H4 (cell line): ENCODE measurements around the gene DEFB112. TPM values are rescaled to one million over a fixed set of nuclear protein-coding genes. Genes with fewer than 3 reads are reported as not detected.
A peak's percentile ranks its signal among the peaks of the same experiment; 100 is the strongest.

Experiments
- DNase-seq: peaks from one replicate; pipeline ENCODE4 v3.0.0-alpha.2; 2015; ENCODE audit warnings: low spot score
- total RNA-seq: library from RNA; depleted of rRNA; stranded (reverse); fragments of >200 nt; shearing (Covaris generic); gene quantifications from 2 replicates; pipeline ENCODE4 v1.2.3, GENCODE V29; 2014; rRNA removed

DEFB112 gene, protein sequence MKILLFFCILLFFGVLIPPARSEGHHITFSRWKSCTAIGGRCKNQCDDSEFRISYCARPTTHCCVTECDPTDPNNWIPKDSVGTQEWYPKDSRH
- not detected in 2 replicates for total RNA-seq

DNA sequence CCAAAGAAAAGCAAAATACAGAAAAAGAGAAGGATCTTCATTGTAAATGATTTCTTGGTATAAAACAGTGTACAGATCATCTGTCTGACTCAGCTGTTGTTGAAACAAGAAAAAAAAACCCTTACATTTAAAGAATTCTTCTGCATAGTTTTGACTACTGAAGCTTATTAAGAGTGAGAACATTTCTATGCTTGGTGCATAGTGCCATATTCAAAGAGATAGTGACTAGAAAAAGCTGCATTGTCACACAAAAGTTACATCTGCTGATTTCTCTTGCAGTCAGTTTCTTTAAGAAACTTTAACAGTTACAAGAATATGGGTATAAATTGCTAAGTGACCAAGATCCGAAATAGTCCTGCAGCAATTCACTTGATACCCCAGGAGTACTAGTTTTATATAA is at the start of gene DEFB112:
TSS of gene DEFB112 (minus strand) at position 101 of the 400 bp plus-strand sequence. CDS start at position 41, 60 bp downstream.
- DNase-seq, result no peak

DNA sequence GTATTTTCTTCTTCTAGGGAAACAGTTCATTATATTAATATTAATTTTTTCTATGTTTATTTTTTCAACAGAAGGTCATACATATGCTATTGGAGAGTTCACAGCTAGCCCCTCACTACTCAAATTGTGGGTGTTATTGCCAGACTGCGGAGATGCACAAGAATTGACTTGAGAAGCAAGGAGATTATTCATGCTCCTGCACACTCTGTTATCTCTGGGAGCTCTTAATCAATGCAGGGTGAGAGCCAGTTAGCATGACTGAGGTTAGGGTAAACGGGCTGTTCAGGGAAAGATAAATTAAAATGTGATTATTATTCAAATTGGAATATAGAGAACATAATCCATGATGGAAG is 48.9 kb upstream of the DEFB112 start:
- no peak for DNase-seq

DNA sequence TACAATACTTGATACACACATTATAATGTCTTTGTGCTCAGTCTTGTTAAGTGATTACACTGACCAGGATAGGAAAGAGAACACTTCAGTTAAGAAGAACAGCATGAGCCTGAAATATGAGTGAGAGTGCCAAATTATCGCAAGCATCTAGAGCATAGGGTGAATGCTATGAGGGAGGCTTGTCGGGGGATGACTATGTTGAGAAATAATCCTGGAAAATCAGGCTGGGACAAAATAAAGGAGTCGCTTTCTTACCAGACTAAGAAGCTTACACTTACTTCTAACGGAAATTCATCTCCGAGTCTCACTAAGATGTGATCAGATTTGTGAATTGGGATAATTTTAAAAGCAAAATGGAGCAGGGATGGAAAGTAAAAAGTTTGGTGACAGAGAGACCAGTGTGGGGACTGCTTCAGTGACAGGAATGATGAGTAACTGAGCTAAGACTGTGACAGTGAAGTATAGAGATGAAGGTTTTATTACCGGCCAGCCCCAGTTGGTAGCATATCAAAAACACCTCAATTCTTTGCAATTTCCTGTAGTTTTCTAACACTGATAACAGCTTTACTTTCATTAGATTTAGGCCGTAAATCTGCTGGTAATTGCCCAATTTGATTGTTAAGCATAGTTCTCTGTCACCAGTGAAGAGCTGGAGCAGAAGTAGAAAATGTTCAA is 48.4 kb upstream of the DEFB112 start:
- DNase-seq, result no peak

DNA sequence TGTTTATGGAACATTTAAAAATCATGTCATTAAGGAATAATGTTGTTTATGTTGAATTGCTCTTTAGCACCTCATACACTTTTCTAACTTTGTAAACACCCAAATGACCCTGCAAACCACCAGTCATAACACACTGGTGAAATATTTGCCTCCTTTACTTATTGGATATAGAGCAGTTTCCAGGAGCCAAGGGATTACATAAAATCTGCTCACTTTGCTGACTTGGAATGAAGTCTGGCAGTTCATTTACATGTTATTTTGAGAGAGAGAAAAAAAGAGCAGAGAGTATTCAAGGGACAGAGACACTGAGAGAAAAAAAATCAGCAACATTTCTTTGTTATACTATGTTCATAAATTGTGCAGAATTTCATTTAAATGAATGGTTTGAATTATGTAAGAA is 46.6 kb upstream of the DEFB112 start:
- no peak for DNase-seq

DNA sequence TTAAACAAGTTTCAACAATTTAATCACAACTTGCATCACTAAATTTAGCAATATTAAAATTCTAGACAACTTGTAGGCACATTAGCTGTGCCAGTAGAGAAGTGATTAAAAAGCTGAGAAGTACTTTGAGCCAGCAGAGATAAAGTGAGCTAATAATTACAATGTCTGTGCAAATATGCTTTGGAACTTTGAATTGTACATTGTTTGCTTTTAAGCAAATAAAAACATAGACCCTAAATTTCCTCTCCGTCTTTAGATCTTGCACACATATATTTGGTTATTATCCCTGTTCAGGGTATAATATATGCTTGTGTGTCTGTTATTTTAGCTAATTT is 44.2 kb upstream of the DEFB112 start:
- DNase-seq, result no peak

DNA sequence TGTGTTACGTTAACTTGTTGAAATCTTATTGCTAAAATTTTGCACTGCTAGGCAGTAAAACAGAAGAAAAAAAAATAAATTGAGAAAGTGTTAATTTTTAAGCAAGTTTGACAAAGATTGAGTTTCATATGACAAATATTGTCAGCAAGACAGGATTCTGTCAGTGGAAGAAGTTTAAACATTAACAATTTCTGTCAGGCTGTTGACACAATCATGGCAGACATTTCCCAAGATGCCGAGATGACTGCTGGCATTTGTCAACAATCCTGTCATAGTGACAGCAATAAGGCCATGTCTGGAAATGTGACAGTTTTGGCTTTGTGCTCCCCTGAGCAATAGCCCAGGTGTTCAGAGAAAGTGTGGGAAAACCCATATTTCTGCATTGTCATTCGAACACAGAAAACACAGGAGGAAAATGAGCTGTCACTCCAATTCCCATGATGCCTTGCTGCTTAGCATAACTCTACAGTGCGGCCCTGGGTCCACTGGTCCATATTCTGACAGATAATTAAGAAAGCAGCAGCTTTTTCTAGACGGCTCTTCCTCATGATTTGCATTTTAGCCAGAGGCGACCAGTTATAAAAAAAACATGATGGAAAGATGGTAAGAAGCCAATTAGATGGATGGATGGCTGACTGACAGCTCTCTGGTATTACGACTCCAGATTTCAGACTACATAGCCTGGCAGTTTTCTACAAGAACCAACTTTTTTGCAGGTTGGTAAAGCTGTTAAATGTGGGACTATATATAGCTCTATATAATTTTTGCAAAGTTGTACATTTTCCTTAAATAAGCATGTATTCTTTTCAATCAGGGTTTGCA is 43.6 kb upstream of the DEFB112 start:
- no peak for DNase-seq

DNA sequence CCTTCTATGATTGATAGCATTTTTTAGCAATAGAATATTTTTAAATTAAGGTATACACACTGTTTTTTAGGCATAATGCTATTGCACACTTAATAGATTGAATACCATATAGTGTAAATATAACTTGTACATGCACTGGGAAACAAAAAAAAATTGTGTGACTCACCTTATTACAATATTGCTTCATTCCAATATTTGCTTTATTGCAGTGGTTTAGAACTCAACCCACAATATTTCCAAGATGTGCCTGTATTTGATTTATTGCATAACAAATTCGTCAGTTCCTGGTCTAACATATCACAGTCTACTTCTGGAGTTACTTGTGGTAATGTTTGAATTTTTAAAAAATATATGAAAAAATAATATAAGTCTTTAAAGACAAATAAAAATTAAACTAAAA is 41.9 kb upstream of the DEFB112 start:
- no peak for DNase-seq

DNA sequence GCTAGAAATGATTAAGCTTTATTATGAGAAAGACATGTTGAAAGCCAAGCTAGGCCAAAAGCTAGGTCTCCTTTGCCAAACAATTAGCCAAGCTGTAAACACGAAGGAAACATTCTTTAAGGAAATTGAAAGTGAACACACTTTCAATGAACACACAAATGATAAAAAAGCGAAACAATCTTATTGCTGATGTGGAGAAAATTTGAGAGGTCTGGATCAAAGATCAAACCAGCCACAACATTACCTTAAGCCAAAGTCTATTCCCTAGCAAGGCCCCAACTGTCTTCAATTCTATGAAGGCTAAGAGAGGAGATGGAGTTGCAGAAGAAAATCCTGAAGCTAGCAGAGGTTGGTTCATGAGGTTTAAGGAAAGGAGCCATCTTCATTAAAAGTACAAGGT is 40.2 kb upstream of the DEFB112 start:
- DNase-seq, result no peak

DNA sequence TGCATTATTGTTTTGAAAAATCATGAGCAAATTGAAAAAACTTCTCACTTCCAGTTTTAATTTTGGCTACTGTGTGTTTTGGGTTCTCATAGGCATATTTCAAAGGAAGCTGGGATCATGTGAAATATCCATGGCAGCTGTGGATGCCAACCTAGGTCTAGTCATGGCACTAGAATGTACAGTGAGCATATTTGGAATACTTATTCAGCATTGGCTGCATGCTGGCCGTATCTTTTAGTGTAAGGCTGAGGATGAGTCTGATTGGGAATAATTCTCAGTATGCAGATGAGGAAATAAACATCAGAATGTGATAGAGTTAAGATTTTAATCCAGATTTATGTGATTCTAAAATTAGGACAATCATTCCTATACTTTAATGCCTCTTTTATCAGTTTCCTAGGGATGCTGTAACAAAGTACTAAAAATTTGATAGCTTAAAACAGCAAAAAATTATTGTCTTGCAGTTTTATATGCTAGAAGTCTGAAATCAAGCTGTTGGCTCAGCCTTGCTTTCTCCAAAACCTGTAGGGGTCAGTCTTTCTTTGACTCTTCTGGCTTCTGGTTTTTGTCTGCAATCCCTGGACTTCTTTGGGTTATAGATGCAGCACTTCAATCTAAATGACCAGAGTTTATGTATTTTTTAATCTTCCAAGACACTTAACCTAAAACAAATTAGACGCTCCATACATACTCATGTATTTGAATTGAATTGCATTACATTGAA is 37.7 kb upstream of the DEFB112 start:
- peak; percentile 10 for DNase-seq

DNA sequence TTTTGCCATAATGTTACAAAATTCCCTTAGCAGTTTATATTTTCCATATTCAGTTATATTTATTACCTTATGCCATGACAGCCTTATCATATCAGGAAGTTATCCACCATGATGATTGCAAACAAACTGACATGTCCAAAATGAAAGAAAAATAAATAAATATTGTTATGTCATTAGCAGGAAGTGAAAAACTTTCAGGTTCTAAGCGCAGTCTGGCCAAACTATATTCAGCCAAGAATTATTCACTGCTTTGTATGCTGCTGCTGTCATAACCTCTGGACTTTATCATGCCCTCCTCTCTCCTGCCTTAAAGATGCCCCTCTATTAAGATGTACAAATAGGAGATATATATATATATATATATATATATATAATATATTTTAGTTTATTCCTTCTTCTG is 27.7 kb upstream of the DEFB112 start:
- DNase-seq, result no peak

DNA sequence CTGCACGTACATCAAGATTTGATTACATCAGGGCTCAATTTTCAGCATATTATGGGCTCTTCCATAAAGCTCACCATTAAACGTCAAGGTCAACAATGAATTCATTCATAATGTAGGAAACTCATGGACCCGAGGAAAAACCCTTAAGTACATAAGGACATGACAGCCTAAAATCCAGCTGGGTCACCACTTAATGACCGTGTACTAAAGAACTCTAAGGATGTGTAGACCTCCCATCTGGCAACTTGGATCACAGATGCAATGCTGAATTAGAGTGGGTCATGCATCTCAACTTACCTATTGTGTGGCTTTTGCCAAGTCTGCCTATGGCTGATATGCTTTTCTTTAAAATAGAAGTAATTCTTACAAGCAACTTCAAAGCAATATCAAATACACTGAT is 26.7 kb upstream of the DEFB112 start:
- DNase-seq, result no peak

DNA sequence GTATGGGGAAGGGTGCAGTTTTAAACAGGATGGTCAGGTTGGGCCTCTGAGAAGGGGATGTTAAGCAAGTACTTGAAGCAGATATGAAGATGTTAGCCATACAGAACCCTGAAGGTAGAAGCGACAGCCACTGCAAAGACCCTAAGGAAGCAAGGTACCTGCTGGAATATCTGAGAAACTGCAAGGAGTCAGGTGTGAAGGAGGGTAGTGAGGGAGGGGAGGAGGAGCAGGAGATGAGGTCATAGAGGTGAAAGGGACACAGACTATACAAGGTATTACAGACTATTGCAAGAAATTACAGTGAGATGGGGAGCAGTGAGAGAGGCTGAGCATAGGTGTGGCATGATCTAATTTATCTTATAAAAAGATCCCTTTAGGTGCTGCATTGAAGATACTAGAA is 22.2 kb upstream of the DEFB112 start:
- DNase-seq, result no peak

DNA sequence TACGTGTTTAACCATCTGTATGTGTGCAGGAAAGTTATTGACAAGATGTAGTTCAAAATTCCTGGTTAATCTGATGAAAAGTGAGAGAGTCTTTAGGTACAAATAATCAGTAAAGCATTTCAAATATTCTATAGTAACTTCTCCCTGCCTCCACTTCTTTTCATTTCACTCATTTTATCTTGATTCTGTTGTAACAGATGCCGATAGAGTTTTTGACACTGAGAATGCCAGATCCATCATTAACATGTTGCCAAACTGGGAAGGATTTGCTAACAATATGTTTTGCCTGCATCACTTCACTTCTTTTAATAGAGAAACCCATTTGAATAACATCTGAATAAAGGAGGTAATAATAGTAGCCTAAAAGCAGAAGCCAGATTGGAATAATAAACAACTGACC is 20.4 kb upstream of the DEFB112 start:
- no peak for DNase-seq

DNA sequence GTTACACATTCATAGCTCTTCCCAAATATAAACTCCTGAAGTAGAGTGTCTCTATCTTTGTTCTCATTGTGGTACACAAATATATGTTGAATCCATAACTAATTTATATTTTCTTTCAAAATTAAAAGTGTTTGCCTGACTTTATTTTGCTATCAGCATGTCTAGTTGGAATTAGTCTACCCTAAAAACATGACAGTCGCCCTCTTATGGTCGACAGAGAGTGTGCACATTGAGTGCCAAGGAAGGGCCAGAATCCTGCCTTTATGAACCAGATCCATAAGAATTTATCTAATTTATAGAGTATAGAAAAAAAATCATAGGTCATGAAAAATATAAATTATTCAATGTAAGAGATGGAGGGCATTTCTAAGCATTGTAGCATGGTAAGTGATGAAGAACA is 12.3 kb upstream of the DEFB112 start:
- peak; percentile 11 for DNase-seq

DNA sequence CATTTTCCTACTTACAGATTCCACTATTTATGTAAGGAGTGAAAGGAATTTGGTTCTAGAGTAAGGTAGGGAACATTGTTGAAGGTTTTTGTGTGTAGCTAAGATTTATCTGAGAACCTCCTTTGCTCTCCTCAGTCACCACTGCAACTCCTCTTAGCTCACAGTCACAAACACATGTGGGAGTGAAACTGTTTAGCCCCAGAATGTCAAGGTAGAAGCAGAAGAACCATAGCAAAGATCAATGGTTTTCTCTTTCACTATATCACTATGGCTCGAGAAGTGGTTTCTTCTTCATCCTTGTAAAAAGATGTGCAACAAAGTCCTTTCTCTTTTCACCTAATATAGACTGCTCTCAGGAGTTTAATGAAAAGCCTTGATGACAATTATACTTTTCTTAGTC is 6.5 kb upstream of the DEFB112 start:
- DNase-seq, result no peak

DNA sequence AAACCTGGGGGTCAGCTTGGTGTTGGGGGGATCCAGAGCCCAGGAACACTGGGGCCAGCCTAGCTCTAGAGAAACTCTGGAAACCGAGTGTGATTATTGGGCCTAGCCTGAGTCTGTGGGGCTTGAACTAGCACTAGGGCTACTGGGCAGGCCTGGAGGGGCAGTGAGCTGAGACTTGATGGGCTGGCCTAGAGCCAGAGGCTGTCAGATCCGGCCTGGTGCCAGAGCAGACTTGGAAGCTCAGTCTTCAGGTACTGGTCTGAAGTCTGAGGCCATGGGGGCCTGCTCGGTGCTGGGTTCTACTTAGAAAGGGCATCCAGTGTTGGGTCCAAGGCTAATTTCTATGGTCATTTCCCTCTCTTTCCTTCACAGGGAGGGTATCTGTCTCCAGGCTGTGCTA is 2.7 kb downstream of the DEFB112 start:
- no peak for DNase-seq

DNA sequence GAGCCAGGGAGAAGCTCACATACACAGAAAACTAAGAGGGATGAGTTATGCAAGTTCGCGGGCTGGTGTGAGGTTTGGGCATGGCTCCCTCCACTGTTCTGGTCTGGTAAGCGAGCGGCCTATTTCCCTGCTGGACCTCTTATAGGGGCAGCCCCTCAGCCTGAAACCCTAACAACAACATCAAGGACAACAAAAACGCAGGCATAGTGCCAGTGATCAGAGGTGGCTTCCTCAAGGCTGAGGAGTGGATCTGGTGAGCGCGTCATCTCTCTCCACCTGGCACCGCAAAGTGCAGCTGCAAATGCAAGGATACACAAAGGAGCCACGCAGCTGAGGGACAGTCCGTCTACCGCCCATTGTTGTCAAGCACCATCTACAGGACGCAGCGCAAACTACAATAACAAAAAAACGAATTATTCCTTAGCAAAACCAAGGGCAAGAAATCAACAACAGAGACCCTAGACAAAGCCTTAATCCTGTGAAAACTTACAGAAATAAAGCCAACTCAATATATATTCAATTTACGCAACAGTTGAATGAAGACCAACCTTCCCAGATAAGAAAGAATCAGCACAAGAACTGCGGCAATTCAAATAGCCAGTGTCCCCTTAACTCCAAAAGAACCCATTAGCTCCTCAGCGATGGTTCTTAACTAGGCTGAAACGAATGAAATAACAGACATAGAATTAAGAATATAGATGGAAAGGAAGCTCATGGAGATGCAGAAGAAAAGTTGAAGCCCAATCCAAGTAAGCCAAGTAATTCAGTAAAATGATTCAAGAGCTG is 18.8 kb downstream of the DEFB112 start:
- peak; percentile 65 for DNase-seq

DNA sequence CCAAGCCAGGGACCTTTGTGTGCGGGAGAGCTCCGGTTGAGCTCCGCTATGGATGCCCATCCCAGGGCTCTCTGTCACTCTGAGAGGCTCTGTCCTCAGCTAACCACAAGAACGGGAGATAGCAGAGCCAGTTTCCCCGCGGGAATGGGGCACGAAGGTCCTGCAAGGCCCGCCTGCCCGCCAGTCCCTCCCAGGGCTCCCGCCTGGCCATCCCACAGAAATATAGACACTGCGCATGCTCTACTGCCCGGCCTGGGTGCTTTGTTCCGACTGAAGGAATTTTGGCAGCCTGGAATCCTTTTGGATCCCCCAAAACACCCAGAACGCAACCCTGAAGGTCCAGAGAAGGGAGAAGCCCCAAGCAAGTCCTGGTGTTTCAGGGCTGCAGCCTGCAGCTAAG is 19.4 kb downstream of the DEFB112 start:
- DNase-seq, result no peak

DNA sequence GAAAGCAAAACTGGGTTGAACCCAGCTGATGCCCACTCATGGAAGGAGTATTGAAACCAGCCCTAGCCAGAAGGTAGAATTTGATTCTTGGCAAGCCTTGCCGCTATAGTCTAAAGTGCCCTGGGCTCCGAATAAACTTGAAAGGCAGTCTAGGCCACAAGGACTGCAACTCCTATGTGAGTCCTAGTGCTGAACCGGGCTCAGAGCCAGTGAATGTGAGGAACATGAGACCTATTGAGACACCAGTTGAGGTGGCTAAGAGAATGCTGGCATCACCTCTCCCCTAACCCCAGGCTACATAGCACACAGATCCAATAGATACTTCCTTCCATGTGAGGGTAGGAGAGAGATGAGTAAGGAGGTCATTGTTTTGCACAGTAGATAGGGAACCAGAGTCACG is 24.5 kb downstream of the DEFB112 start:
- no peak for DNase-seq

DNA sequence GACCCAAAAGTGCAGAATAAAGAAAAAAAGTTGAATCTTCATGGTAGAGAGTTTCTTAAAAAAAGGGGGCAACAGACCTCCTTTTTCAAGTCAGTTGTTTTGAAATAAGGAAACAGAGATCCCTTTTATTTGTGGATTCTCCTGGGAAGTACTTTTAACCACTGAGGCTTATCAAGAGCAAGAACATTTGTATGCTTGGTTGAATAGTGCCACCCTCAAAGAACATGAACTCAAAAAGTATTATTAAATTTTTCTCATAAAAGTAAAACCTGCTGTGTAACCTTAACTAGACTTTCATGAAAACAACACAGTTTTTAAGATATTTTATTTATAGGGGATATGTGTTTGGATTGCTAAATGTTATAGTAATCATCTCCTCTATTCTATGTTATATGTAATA is 27.8 kb downstream of the DEFB112 start, which contains the start of gene DEFB110:
TSS of gene DEFB110 (minus strand) at position 101 of the 400 bp plus-strand sequence. CDS start at position 42, 59 bp downstream.
- DNase-seq, result no peak

DNA sequence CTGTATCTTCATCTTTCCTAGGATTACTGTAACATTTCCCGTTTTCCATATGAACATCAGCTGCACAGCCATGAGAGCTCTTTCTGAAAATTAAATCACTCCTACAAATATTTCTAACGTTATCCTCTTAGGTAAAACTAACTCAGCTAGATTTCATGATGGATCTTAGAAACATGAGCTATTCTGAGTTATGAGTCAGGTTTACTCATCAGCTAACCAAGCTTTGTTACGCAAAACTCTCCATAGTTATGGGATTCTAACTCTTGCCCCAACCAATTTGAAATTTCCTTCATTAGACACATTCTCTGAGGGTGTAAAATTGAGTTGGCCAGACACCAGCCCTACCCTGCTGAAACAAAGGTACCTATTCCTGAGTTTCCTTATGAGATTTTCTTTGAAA is 41.9 kb downstream of the DEFB112 start:
- peak; percentile 35 for DNase-seq

DNA sequence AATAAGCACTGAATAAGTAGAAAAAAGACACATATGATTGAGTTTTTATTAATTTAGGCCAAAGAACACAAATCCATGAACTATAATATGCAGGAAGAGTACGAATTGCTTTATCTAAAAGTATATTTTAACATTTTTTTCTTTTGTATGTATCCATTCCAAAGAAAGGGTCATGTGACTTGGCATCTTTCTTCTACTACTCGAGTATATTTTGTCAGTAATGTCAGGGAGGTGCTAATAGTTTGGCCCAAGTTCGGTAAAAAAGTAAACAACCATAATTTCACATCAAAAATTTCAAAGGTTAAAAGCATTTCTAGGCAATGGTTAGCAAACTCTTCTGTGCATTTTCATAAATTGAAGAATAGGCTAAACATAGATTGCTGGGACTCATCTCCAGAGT is 46.6 kb downstream of the DEFB112 start:
- no peak for DNase-seq
